C4-2B (cell line): ENCODE measurements around the gene BCAR3.
A peak's percentile ranks its signal among the peaks of the same experiment; 100 is the strongest.

Experiments used
- H3K27ac ChIP-seq: fragments of 450-650 bp; 2 replicates; pipeline ENCODE4 v1.5.1; 2017
- CTCF ChIP-seq: fragments of 450-650 bp; conservative IDR thresholded peaks from 2 replicates; pipeline ENCODE4 v1.5.1; 2017; ENCODE audit warnings: mild to moderate bottlenecking
- ZFX ChIP-seq: fragments of 450-650 bp; IDR thresholded peaks from 2 replicates; pipeline ENCODE4 v1.6.1; 2017

Gene BCAR3

DNA sequence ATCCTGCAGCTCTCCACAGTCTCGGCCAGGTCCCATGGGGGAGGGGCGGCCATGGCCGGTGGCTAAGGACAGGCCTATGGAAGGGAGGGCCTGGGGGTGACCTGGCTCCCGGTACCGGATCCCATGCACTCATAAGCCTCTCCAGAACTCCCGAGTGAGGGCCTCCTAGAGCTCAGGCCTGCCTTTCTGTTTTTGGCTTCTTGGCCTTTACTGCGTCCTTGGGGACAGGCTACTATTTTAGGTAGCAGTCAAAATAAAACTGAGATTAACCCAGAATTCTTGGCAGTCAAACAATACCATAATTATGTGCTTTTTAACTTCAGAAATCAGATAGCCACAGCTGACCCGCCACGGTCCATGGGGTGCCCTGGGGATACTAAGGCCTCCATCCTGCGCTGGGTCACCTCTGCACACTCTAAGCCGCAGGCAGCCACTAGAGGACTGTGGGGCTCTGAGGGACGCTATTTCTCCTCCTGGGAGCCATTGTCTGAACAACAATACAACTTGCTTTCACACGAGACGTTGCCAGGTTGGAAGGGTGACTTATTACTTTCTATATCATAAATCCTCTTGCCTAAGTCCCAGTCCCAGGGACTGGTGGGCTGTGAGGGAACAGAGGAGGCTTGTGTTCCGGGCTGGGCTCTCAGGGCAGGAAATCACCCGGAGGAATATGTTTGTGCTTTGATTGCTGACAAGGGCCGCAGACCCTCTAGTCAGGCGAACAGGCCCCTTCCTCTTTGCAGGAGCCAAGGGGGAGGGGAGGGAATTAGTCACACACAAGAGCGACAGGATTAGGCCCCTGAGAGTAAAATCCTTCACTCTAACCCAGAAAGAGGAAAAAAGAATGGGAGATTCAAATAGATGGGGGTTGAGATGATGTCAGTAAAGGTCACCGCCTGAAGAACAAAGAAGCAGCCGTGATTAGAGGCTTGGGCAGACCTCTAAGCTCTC is 40.7 kb upstream of the BCAR3 start:
- no peak overlapping the region for H3K27ac ChIP-seq
- TF ChIP-seq CTCF (no peak), ZFX (no peak)

DNA sequence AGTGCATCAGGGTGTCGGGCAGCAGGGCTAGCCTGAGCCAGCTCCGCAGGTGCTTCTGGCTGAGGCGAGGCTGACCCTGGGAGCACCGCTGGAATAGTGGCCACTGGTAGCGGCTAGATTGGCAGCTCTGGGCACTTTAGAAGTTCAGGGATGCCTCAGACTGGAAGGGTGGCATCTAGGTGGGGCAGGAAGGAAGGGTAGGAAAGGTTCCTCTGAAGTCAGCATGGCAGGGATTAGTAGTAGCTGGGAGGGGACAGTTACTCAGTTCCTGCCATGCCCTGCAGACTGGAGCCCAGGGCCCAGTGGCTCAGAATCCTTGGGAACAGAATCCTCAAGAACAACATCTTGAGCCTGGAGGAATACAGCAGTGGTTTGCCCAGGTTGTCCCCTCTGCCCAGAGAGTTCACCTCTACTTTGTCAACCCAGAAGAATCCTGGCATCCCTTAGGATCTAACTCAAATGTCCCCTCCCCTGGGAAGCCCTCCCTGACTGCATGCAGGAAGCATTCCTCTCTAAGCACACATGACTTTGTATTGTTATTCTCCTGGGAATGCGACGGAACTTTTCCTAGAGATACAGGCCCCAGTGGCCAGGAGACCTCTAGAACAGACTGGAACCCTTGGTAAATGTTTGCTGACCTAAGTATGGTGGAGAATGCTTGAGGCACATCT is 39.5 kb upstream of the BCAR3 start:
- no peak overlapping the region; the same call in 1 of the 2 replicates for H3K27ac ChIP-seq
- TF ChIP-seq ZFX, result no peak
- no peak for TF ChIP-seq CTCF

DNA sequence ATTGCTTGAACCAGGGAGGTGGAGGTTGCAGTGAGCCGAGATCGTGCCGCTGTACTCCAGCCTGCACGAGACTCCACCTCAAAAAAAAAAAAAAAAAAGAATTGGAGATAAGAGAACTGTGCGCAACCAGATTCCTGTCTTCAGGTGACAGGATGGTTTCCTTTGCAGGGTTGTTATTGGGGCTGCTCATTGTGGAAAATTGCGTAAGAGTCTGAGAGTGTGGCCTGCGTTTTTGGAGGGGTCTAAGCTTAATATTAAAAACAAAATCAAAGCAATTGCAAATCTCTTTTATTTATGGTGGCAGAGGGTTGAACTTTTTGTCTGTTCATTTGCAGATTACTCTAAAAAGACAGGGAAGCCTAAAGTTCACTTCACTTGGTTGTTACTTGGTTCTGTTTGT is 36.0 kb upstream of the BCAR3 start:
- no peak for TF ChIP-seq CTCF
- TF ChIP-seq ZFX, result no peak
- no peak overlapping the region for H3K27ac ChIP-seq

- TF ChIP-seq CTCF (no peak), ZFX (no peak)
- no peak overlapping the region for H3K27ac ChIP-seq
Observed at GRCh38 chr1:93716941-93717368, 35.3 kb upstream of the BCAR3 start.

DNA sequence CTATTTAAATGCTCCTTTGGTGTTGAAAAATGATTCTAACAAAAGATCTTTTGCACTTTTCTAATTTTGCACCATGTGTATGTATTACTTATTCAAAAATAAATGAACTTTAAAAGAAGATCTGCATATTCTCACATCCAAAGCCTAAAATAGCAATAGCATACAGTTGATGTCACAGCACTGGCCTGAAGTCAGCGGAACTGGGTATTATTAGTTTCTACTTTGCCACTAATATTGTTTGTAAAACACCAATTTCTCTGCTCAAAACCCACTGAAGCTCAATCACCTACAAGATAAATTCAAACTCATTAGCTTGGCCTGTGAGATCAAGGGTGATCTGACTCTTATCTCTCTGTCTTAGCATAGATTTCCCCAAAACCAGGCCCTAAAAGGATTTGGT is 34.5 kb upstream of the BCAR3 start:
- TF ChIP-seq CTCF (no peak), ZFX (no peak)
- H3K27ac ChIP-seq, result no peak overlapping the region

GRCh38 chr1:93715529-93716126 is 34.0 kb upstream of the BCAR3 start:
- no peak for TF ChIP-seq ZFX
- no peak for TF ChIP-seq CTCF
- H3K27ac ChIP-seq, result peak overlapping the region; percentile 50

DNA sequence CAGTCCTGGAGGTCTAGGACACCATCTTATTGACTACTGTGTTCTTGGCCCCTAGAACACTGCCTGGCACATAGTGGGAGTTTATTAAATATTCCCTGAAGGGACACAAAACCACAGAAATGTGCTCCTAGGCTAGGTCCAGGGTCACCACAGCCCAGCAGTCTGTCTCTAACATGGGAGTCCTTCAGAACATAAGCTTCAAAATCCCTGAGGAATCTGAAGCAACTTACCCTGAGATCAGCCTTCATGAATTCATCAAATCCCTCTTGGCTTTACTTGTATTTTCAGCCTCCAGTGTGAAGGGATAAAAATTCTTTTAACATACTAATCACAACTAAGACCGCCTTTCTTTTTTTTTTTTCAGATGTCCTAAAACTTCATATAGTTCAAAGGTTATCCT is 32.7 kb upstream of the BCAR3 start:
- no peak for TF ChIP-seq CTCF
- no peak for TF ChIP-seq ZFX
- no peak overlapping the region for H3K27ac ChIP-seq
